Calu3 (cell line): Measurements from ENCODE around the gene FAM20C. TPM values are rescaled to one million over a fixed set of nuclear protein-coding genes. Genes with fewer than 3 reads are reported as not detected.
A peak's percentile ranks its signal among the peaks of the same experiment; 100 is the strongest.

Source experiments
- BruUV-seq: library from RNA; stranded (reverse); fragments of 400-500 nt; replicated peaks from 2 replicates; lab custom pipeline; 2021; lab: Mats Ljungman, UMichigan
- CTCF ChIA-PET: fragments of 300-600 bp; sonication (Branson Sonifier 250); formaldehyde crosslinking; loops from one replicate; lab custom pipeline; 2022; ENCODE audit warnings: antibody characterized with exemption; lab: Charles Lee
- DNase-seq: peaks from one replicate; pipeline ENCODE4 v3.0.0; 2022
- H3K27ac Mint-ChIP-seq: one replicate; pipeline ENCODE4 v1.8.0; 2022; ENCODE audit warnings: mixed read lengths; ENCODE audit not compliant: unreplicated experiment
- H3K27me3 Mint-ChIP-seq: one replicate; pipeline ENCODE4 v1.8.0; 2022; ENCODE audit warnings: mixed read lengths; ENCODE audit not compliant: unreplicated experiment
- H3K36me3 Mint-ChIP-seq: one replicate; pipeline ENCODE4 v1.8.0; 2022; ENCODE audit warnings: mild to moderate bottlenecking, moderate library complexity, mixed read lengths; ENCODE audit not compliant: insufficient read depth, unreplicated experiment
- H3K4me1 Mint-ChIP-seq: one replicate; pipeline ENCODE4 v1.8.0; 2022; ENCODE audit warnings: mild to moderate bottlenecking, low read depth, mixed read lengths; ENCODE audit not compliant: unreplicated experiment
- H3K4me3 Mint-ChIP-seq: one replicate; pipeline ENCODE4 v1.8.0; 2022; ENCODE audit warnings: mild to moderate bottlenecking, low read depth, moderate library complexity, mixed read lengths; ENCODE audit not compliant: unreplicated experiment
- H3K9me3 Mint-ChIP-seq: one replicate; pipeline ENCODE4 v1.8.0; 2022; ENCODE audit warnings: low read depth, mixed read lengths; ENCODE audit not compliant: unreplicated experiment
- CTCF ChIP-seq: fragments of 200-600 bp; IDR thresholded peaks from one replicate; pipeline ENCODE4 v1.8.0; 2022; ENCODE audit warnings: antibody characterized with exemption; ENCODE audit not compliant: unreplicated experiment
- intact Hi-C: fragments of 100-400 bp; cut with micrococcal nuclease; formaldehyde crosslinking; loops from one replicate; pipeline ENCODE4 v1.10.0; 2022; ENCODE audit not compliant: unreplicated experiment
- total RNA-seq: library from RNA; stranded (reverse); gene quantifications from 2 replicates; pipeline ENCODE4 v1.2.3, GENCODE V29; 2022

FAM20C gene
- total RNA-seq, 1 experiment from 2014 or later = 9.1 TPM

GRCh38 chr7:195010-195829 lies 2.8 kb downstream of the FAM20C start:
- no TSS peak for BruUV-seq
- no peaks in the 10 kb centered on the region for H3K9me3 Mint-ChIP-seq
- H3K36me3 Mint-ChIP-seq = peaks cover 11% of the 10 kb centered on the region

GRCh38 chr7:195830-196128 lies 3.4 kb downstream of the FAM20C start:
- CTCF ChIA-PET = no interaction called here
- TF ChIP-seq CTCF = no peak
- H3K4me3 Mint-ChIP-seq = peak overlapping the region; percentile 63
- H3K27ac Mint-ChIP-seq = no peak overlapping the region
- peaks cover 8% of the 10 kb centered on the region for H3K4me1 Mint-ChIP-seq
- peaks cover 78% of the 10 kb centered on the region for H3K27me3 Mint-ChIP-seq
- BruUV-seq = no TSS peak
- H3K36me3 Mint-ChIP-seq = peaks cover 11% of the 10 kb centered on the region
- H3K9me3 Mint-ChIP-seq = no peaks in the 10 kb centered on the region
- no peak for DNase-seq
- intact Hi-C loops = no loop called here

More at GRCh38 chr7:195010-195829, 2.8 kb downstream of the FAM20C start:
- Mint-ChIP-seq H3K4me3 (peak overlapping the region; percentile 63), H3K4me1 (peaks cover 8% of the 10 kb centered on the region), H3K27ac (no peak overlapping the region), H3K27me3 (peaks cover 84% of the 10 kb centered on the region)
- intact Hi-C loops = no loop called here
- CTCF ChIA-PET = interaction anchor here (0.6 kb wide), 1 partner anchor 377 kb away, joined by 3 read pairs; no protein-coding TSS in a partner anchor
- DNase-seq = no peak
- no peak for TF ChIP-seq CTCF

GRCh38 chr7:196283-196682 lies 3.9 kb downstream of the FAM20C start:
- no peak overlapping the region for H3K4me3 Mint-ChIP-seq
- H3K9me3 Mint-ChIP-seq = no peaks in the 10 kb centered on the region
- H3K4me1 Mint-ChIP-seq = peaks cover 8% of the 10 kb centered on the region
- DNase-seq = no peak
- peaks cover 78% of the 10 kb centered on the region for H3K27me3 Mint-ChIP-seq
- CTCF ChIA-PET = interaction anchor here (0.7 kb wide), 1 partner anchor 15 kb away, joined by 3 read pairs; no protein-coding TSS in a partner anchor
- no TSS peak for BruUV-seq
- intact Hi-C loops = no loop called here
- peaks cover 11% of the 10 kb centered on the region for H3K36me3 Mint-ChIP-seq
- TF ChIP-seq CTCF = no peak
- H3K27ac Mint-ChIP-seq = no peak overlapping the region

GRCh38 chr7:196778-197321 lies 4.5 kb downstream of the FAM20C start:
- DNase-seq = no peak
- H3K4me3 Mint-ChIP-seq = no peak overlapping the region
- no peak for TF ChIP-seq CTCF
- CTCF ChIA-PET = interaction anchor here (0.7 to 1.2 kb wide), 2 partner anchors 15 to 18 kb away, joined by 3 read pairs; no protein-coding TSS in a partner anchor
- intact Hi-C loops = no loop called here
- no peaks in the 10 kb centered on the region for H3K9me3 Mint-ChIP-seq
- H3K36me3 Mint-ChIP-seq = peaks cover 7% of the 10 kb centered on the region
- no peak overlapping the region for H3K27ac Mint-ChIP-seq
- peaks cover 78% of the 10 kb centered on the region for H3K27me3 Mint-ChIP-seq
- no TSS peak for BruUV-seq
- peaks cover 8% of the 10 kb centered on the region for H3K4me1 Mint-ChIP-seq
